Measurements from ENCODE around the gene ZIC2.

The ZIC2 gene

DNA sequence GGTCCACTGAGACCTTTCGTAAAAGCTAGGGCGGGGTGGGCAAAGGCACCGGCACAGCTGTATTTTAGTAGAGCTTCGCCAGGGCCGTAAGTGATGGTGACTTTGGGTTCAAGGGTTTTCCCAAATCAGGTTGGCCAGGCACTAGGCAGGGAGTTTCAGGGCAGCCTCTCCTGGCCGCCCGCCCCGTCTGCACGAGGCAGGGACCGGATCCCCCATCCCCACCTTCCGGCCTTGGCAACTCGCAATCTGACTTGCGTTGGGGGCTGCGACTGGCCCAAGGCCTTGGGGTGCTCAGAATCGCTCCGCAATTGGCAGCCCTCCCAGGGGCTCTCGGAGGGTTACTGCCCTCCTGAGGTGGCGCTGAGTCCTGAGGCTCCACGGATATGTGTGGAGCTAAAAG lies 6.0 kb upstream of the ZIC2 start:
- no peak for DNase-seq

DNA sequence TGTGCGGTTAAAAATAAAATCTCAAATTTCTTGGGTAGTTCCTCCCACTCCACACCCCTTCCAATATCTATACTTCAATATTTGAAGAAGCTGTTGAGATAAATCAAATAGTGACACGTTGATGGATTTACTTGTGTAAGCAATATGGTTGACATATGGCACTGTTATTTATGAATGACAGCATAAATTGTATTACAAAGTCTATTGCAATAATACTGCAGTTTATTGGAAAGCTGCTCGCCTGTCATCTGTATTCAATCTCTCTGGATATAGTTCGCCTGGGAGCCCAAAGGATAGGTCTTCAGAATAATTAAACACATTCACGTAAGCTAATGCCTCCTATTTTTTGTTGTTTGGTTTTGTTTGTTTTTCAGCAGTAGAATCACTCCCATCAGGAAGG lies 5.0 kb upstream of the ZIC2 start:
- DNase-seq: no peak

DNA sequence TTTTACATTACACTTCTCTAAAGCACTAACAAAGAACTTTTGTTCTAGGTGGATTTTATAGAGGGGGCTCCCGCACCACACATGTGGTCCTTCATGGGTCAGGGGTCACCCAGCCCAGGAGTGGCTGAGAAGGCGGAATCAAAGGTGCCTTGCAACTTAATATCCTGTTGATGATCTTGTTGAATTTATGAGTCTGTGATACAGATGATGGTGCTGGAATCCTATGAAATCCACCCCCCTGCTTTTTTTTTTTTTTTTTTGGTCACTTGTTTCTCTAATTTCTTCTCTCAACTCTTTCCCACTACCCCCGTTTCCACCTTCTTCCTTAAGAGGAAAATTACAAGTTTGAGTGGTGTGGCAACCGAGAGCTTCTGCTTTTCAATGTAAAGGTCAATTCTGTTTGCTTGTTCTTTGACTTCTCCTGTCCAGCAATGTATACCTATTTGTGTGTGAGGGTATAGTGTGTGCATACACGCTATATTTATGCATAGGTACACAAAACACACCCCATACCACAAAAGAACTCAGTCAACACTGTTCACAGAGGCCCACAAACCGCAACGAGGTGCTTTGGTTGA lies 4.2 kb upstream of the ZIC2 start:
- no peak for DNase-seq

DNA sequence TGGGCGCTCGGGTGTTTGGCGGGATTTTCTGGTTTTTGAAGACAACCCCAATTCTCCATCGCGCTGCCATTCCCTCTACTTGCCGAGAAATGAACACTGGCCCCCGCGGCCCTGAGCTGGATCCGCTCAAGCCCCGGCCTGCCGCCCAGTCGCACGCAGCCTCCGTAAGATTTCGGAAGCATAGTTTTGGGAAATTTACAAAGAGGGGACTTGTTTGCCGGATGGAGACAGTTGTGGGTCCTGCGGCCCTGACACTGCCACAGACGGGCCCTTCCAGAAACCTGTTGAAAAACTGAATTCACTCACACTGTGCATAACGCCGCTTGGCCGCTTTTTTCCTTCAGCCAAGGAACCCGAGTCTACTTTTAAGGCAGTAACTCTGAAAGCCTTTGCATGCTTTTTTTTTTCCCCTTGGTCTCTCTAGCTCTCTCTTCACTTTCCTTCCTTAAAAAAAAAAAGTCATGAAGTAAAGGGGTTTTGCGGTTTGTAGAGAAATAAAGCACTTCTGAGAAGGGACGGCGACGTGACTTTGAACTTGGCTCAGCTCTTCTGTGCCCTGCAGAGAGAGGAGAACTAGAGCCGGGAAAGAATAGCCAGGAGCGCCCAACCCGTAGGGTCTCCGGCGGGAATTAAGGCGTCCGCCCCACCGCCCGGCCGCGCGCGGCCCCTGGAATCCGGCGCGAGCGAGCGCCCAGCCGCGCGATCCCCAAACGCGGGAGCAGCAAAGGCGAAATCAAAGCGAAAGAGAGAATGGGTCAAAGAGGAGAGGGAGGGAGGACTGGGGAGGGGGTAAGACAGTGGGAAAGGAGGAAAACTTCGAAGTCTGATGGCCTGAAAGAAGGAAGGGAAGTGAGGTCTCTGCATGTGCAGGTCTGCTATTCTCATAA lies 3.4 kb upstream of the ZIC2 start:
- DNase-seq: no peak

DNA sequence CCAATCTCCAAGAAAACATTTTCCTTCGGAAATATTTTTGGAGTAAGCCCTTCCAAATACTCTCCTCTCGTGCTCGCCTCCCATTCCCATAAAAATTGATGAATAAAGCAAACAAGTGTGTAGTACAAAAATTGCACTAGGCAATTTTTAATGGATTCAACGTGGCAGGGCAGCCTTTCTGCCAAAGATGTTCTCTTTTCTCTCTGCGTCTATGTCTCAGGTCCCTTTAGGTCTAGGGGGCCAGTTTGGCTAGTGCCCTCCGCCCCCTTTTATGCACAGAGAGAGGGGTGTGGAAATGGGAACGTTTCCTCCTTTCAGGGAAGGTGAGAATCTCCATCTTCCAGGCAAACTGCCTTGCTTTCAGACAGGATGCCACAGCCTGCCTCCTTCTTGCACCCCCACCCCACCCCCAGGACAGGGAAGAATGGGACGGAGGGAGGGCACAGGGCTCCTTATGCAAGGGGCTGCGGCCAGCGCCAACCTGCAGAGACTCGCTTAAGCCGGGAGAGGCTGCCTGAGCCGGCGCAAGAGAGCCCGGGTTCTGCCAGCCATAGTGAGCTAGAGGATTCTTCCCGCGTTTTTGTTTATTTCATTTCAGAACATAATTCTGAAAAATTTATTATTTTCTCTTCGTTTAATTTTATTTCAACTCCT lies 2.7 kb upstream of the ZIC2 start:
- DNase-seq: no peak

DNA sequence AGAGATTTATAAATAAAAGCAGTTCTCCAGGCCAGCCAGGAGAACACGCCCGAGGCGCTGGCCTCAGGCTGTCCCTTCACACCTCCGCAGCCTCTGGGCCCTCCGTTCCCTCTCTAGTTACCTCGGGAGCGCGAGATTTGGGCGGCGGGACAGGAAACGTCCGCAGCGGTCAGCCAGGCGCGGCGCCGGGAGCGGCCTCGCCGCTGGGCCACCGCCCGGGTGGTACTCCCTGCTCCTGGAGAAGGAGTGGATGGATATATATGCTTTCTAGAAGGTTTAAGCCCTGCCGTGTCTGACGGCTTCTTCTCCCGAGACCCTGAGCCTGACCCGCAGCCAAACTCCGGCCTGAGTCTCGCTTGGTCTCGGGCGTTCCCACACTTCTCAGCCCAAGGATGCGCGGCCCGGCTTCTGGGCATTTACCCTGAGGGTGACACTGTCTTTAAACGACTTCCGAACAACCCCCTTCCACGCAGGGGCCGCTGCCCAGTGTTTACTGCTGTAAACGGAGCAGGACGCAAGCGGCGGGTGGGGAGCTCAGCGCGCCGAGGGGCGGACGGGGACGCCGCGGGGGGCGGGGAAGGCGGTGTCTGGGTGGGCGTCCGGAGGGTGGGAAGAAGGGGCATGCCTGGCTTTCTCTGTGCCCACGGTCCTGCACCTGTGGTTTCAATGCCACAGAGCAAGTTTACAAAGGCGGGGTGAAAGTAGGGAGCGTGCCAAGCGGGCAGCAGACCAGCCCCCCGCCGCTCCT lies 2.0 kb upstream of the ZIC2 start:
- DNase-seq: no peak

DNA sequence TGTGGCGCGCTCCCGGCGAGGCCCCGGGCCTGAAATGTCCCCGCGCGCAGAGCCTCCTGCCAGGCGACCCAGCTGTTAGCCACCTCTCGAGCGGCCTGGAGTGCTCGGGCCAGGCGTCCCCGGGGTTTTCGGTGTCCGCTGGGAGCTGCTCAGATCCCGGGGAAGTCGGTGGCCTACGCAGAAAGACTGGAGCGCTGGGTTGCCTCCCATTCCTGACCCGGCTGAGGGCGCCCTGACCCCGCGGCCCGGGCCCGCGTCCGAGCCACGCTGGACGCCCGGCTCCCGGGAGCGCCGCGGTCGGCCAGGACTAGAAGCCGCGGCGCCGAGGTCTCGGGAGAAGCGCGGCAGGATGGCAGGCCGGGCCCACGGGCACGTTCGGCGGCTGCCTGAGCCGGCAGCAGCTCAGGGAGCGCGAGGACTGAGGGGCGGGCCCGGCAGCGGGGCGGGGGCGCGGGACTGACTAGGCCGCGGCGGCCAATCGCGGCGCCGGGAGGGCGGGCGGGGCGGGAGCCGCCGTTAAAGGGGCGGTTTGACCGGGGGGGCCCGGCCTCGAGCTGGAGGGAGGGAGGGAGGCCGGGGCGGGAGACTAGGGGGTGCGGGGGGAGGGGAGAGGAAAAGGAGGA lies 1.3 kb upstream of the ZIC2 start:
- peak; percentile 43 to 63 for DNase-seq

DNA sequence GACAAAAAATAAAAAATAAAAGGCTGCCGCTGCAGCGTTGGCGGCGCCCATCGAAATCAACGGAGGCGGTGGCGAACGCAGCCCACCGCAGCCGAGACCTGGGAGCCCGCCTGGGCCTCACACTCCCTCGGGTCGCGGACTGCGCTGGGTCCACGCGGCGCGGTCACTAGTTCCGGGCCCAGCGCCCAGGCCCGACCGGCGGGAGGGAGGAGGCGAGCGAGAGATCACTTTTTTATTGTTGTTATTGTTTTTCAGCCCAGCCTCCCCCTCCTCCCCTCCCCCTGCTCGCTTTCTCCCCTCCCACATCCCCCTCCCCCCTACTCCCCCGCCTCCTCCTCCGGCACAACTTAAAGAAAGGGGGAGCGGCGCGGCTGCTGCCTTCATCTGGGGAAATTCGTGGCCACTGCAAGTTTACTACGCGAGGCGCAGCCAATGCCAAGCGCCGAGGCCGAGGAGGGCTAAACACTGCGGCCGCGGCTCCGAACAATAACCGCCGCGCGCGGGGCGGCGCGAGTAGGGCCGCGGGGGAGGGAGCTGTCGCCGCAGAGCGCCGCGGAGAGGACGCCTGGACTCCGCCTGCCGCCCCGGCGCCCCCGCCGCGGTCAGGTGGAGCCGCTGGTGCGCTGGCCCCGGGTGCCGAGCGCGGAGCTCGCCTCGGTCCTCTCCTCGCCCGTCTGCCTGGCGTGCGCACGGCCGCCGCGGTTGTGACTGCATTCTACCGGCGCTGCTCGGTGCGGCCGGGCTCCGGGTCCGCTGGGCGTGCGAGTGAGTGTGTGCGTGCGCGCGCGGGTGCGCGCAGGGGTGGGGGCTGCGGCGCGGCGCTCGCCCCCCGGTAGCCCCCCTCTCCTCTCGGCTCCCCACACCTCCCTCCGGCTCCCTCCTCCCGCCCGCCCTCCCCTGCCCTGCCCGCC lies 505 bp upstream of the ZIC2 start:
- no peak for DNase-seq

DNA sequence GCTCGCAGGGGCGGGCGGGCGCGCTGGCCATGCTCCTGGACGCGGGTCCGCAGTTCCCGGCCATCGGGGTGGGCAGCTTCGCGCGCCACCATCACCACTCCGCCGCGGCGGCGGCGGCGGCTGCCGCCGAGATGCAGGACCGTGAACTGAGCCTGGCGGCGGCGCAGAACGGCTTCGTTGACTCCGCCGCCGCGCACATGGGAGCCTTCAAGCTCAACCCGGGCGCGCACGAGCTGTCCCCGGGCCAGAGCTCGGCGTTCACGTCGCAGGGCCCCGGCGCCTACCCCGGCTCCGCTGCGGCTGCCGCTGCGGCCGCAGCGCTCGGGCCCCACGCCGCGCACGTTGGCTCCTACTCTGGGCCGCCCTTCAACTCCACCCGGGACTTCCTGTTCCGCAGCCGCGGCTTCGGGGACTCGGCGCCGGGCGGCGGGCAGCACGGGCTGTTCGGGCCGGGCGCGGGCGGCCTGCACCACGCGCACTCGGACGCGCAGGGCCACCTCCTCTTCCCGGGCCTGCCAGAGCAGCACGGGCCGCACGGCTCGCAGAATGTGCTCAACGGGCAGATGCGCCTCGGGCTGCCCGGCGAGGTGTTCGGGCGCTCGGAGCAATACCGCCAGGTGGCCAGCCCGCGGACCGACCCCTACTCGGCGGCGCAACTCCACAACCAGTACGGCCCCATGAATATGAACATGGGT lies 599 bp downstream of the ZIC2 start:
- DNase-seq: peak in 1 of 2 donors; percentile 37

DNA sequence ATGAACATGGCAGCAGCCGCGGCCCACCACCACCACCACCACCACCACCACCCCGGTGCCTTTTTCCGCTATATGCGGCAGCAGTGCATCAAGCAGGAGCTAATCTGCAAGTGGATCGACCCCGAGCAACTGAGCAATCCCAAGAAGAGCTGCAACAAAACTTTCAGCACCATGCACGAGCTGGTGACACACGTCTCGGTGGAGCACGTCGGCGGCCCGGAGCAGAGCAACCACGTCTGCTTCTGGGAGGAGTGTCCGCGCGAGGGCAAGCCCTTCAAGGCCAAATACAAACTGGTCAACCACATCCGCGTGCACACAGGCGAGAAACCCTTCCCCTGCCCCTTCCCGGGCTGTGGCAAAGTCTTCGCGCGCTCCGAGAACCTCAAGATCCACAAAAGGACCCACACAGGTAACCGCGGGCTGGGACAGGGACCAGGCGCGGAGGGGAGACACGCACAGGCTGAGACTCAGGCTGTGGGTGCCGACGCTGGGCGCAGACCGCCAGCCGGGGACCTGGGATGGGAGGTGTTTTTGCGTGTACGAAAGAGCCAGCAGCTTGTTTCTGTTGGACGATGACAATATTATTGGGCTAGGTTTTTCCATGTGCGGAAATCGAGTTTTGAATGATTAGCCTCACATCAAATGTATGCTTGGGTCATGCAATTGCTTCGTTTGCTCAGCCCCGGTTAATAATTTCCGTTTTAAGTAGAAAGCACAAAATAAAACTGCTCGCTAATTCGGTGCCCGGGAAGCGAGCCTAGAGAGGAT lies 1.3 kb downstream of the ZIC2 start:
- DNase-seq: no peak

DNA sequence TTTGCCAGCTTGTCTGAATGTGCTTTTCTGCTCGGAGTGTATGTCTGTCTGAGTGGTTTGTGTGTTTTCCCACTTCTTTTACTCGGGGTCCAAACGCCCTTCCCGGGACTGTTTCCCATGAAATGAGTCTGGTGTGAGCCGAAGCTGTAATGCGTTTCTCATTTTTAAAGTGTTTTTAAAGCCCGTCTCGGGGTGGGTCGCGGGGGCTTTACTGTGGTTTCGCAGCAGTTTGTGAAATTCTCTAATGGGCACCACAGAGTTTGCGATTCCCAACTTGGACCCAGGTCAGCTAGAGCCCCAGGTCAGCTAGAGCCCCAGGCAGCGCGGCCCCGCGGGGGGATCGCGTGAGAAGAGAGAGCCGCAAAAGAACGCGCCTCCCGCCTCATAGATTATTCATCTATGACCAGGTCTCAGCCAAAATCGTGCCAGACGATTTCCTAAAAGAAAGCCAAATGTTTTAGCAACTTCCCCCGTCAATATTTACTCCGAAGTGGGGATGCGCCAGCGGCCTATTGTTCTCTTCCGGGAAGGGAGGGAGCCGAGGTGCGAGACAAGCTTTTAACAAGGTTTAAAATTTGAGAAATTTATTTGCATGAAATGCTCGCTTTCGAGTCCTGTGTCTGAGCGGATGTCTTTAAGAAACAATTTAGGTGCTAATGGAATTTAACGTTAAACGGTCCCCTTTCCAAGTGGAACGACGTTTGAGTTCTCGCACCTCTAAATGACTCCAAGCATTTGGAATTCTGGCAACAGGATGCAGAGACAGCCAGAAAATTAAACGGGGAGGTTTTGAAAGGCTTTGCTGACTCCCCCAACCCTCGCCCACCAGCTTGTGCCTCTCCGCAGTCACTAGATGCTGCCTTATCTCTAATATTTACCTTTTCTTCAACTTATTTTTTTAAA lies 2.2 kb downstream of the ZIC2 start:
- no peak for DNase-seq

DNA sequence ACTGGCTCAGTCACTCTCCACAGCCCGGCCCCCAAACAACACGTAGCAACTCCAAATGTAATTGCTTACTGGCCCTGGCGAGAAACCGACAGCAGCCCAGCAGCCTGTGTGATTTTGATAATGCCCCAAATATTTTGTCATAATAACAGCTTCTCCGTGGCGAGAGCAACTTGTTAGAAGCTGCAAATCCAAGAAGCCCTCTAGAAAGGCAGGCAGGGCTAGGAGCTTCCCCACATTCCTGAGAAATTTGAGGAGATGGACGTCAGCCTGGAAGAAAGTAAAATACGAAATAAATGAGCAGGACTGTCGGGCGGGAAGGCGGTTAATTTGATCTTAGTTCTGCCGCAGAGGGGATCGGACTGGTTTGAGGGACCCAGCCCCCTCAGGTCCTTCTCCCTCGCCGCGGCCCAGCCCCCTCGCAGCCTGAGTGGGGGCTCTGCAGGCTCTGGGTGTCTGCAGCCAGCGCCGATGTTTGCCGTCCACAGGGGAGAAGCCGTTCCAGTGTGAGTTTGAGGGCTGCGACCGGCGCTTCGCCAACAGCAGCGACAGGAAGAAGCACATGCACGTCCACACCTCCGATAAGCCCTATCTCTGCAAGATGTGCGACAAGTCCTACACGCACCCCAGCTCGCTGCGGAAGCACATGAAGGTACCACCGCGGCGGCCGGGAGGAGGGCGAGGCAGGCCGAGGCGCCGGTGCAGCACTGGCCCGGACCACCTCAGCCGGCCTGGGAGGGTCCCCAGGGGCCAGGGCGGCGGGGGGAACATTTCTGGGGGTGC lies 3.1 kb downstream of the ZIC2 start:
- no peak for DNase-seq

DNA sequence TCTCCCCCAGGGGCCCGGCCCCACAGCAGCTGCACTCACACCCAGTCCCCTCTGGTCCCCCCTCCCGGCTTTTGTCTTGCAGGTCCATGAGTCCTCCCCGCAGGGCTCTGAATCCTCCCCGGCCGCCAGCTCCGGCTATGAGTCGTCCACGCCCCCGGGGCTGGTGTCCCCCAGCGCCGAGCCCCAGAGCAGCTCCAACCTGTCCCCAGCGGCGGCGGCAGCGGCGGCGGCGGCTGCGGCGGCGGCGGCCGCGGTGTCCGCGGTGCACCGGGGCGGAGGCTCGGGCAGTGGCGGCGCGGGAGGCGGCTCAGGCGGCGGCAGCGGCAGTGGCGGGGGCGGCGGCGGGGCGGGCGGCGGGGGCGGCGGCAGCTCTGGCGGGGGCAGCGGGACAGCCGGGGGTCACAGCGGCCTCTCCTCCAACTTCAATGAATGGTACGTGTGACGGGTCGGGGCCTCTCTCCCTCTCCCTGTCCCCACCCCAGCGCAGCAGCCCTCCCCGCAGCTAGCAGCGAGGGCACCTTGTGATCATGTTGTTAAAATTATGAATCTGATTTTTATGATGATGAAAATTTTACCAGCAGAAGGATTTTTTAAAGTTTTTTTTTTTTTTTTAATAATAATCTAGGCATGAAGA lies 3.8 kb downstream of the ZIC2 start:
- DNase-seq: no peak

DNA sequence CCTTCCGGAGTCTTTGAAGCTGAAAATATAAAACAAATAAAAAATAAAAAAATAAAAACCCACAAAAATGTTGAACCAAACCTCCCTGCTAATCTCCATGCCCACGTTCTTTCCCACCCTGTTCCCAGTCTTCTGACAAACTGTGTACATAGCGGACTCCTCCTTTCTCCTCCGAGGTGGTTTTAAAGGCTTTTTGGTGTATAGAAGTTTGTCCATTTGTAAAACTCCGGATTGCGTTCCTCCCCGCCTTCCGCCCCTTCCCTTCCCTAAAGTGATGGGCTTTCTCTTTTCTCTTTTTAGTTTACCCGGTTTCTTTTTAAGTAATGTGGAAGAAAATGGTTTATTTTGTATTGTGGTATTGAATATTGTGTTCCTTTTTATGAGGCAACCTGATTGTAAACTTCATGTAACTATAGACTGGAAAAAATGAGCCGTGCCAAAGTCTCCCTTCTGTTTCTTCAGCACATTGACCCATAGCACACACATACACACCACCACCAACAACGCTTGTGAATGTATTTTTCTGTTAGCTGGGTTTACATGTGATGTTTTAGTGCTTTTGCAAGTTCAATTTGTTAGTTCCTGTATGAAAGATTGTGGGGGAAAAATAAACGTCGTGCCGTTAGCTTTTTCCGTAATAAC lies 4.4 kb downstream of the ZIC2 start:
- no peak for DNase-seq

DNA sequence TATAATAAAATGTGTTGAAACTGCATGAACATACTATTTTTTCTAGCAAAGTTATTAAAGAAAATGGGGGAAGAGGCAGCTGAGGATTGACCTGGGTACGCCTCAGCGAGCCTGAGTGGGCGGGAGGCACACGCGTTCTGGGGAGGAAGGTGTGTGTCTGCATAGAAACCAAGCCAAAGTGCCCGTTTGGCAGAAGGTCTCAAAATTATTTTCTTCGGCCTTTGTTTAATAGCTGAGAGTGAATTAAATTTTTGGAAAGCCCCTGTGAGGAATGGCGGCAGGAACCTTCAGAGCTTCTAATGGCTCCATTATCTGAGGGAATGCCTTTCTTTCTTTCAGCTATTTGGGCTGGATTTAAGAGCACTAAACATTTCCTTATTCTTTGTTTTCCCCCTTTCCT lies 5.2 kb downstream of the ZIC2 start:
- no peak for DNase-seq

DNA sequence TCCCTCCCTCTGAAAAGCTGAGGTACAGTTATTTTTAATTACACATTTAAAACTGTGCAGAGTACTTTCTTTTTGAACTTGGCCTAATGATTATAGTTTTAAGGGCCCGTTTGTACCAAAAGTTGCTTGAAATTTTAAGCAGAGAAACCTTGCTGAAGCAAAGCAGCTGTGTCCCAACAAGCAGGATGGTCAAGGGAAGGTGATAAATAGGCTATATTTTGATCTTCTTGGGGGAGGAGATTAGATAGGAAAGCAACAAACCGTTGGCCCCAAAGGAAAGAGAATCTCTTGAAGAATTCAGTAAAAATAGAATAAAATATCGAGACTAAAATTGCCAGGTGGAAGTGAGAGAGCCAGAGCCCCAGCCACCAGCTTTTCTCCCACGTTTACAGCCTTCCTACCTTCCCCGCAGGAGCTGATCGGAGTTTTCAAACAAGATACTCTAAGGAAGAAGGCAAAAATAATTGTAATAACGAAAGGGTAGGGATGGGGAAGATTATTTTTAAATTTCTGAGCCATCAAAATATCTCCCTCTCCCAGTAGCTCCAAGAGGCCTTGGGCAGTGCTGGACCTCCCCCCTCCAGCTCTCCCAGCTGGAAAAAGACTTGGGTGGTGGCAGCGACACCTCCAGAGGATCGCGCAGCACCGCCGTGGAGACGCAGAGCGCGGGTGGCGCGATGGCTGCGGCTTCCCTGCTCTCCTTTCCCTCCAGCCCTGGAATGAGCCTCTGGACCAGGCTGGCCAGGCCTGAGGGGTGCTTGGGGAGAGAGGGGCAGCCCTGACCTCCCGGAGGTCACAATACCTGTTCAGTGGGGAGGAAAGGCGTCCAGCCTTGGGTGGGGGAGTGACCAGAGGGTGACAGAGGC lies 5.8 kb downstream of the ZIC2 start:
- DNase-seq: no peak
